Osteocyte (in vitro differentiated cells): ENCODE data around the gene OTOGL. TPM values are rescaled to one million over a fixed set of nuclear protein-coding genes. Genes with fewer than 3 reads are reported as not detected.

Experiments
- DNase-seq: peaks from one replicate; pipeline ENCODE4 v3.0.0; 2021; ENCODE audit warnings: mixed read lengths; ENCODE audit not compliant: unreplicated experiment; ENCODE audit errors: extremely low spot score
- H3K27ac Mint-ChIP-seq: one replicate; pipeline ENCODE4 v1.8.0; 2021; ENCODE audit warnings: mild to moderate bottlenecking, mixed read lengths; ENCODE audit not compliant: unreplicated experiment
- H3K27me3 Mint-ChIP-seq: one replicate; pipeline ENCODE4 v1.8.0; 2021; ENCODE audit warnings: mixed read lengths; ENCODE audit not compliant: unreplicated experiment
- H3K36me3 Mint-ChIP-seq: one replicate; pipeline ENCODE4 v1.8.0; 2021; ENCODE audit warnings: mixed read lengths; ENCODE audit not compliant: unreplicated experiment
- H3K4me1 Mint-ChIP-seq: one replicate; pipeline ENCODE4 v1.8.0; 2021; ENCODE audit warnings: mixed read lengths; ENCODE audit not compliant: unreplicated experiment
- H3K4me3 Mint-ChIP-seq: one replicate; pipeline ENCODE4 v1.8.0; 2021; ENCODE audit warnings: mild to moderate bottlenecking, moderate library complexity, mixed read lengths; ENCODE audit not compliant: unreplicated experiment
- H3K9me3 Mint-ChIP-seq: one replicate; pipeline ENCODE4 v1.8.0; 2021; ENCODE audit warnings: mixed read lengths; ENCODE audit not compliant: unreplicated experiment
- total RNA-seq: library from RNA; stranded (reverse); gene quantifications from 2 replicates; pipeline ENCODE4 v1.2.1, GENCODE V29; 2021
- TF ChIP-seq, protein P1 (sequence below): fragments of 200-600 bp; sonication (generic); IDR thresholded peaks from 2 replicates; pipeline ENCODE4 v1.5.0; 2021; ENCODE audit warnings: antibody characterized with exemption, mild to moderate bottlenecking, moderate library complexity

The OTOGL gene
- total RNA-seq, 1 donor from 2014 or later = 0.19 TPM

DNA sequence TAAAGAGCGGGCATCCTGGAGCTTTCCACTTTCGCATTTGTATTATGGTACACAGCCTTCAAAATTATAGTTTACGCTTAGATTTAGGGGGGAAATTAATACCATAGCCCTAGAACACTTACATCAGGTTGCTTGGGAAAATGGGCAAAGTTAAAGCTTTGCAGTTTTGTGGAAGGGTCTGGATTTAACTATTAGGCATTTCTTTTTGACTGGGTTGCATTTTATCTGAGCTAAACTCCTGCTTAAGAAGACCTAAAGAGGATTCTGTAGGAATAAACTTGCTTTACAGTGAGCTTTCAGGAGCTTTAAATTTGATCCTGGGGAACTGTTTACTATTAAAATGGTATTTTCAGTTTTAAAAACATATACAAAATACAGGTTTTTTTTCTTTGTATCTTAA, 301.9 kb downstream of the OTOGL start:
- no peak overlapping the region for H3K27ac Mint-ChIP-seq
- TF ChIP-seq, protein P1, sequence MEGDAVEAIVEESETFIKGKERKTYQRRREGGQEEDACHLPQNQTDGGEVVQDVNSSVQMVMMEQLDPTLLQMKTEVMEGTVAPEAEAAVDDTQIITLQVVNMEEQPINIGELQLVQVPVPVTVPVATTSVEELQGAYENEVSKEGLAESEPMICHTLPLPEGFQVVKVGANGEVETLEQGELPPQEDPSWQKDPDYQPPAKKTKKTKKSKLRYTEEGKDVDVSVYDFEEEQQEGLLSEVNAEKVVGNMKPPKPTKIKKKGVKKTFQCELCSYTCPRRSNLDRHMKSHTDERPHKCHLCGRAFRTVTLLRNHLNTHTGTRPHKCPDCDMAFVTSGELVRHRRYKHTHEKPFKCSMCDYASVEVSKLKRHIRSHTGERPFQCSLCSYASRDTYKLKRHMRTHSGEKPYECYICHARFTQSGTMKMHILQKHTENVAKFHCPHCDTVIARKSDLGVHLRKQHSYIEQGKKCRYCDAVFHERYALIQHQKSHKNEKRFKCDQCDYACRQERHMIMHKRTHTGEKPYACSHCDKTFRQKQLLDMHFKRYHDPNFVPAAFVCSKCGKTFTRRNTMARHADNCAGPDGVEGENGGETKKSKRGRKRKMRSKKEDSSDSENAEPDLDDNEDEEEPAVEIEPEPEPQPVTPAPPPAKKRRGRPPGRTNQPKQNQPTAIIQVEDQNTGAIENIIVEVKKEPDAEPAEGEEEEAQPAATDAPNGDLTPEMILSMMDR = no peak
- peaks cover 7% of the 10 kb centered on the region for H3K4me1 Mint-ChIP-seq

DNA sequence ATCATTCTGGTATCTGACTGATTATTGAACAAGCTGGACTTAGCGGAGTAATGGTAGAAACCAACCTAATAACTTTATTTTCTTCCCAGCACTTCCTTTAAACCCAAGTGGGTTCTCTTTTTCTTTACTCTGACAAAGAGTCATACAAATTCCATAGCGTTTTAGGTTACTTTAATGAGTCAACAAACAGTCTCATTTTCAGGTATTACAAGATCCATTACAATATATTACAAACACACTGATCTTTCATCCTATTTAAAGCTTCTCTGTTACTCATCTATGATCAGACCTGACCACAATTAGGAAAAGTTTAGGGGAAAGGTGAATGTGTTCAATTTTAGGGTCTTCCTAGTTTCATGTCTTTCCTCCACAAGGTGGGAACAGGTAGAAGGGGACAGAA, 305.3 kb downstream of the OTOGL start:
- DNase-seq = no peak
- Mint-ChIP-seq H3K4me3 (no peak overlapping the region), H3K4me1 (peaks cover 2% of the 10 kb centered on the region), H3K9me3 (peaks cover 5% of the 10 kb centered on the region), H3K27ac (no peak overlapping the region), H3K36me3 (no peaks in the 10 kb centered on the region), H3K27me3 (no peaks in the 10 kb centered on the region)
- TF ChIP-seq, protein P1 = no peak

More for the DNA sequence above, 301.9 kb downstream of the OTOGL start:
- no peaks in the 10 kb centered on the region for H3K27me3 Mint-ChIP-seq
- DNase-seq = no peak
- H3K36me3 Mint-ChIP-seq = no peaks in the 10 kb centered on the region
- no peak overlapping the region for H3K4me3 Mint-ChIP-seq
- peaks cover 8% of the 10 kb centered on the region for H3K9me3 Mint-ChIP-seq

DNA sequence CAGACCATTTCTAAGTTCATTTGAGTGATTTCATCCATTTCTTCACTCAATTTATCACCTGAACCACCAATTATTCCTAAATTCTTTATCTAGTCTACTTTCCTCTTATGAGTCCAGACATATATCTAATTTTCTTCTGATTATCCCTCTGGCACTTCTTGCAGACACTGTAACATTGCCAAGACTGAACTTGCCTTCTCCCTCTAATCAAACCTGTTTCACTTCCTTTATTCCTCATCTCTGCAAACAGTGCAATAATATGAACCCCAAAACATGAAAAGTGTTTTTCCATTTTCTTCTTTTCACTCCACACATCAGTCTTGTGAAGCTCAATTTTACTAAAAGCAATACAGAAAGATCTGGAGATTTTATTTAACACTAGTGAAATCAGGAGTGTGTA, 306.9 kb downstream of the OTOGL start:
- TF ChIP-seq, protein P1 = no peak
- H3K27me3 Mint-ChIP-seq = no peaks in the 10 kb centered on the region
- H3K36me3 Mint-ChIP-seq = no peaks in the 10 kb centered on the region
- DNase-seq = no peak
- no peak overlapping the region for H3K4me3 Mint-ChIP-seq
- H3K4me1 Mint-ChIP-seq = peaks cover 2% of the 10 kb centered on the region
- no peaks in the 10 kb centered on the region for H3K9me3 Mint-ChIP-seq
- no peak overlapping the region for H3K27ac Mint-ChIP-seq

DNA sequence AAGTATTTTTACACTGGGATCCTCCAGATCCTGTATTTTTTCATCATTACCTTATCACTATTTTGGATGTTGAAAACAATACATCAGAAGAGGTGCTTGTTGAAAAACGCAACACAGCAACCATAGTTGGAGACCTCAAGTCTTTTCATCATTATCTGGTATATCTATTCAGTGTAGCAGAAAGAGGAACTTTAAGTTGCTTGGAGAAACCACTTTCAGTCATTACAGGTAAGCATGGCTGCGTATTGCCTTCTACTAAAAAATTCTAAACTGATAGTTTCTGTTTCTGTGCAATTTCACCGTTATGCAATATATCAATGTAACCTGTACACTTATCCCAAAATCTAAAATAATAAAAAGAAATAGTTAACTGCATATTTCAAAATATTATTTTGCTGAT, 312.4 kb downstream of the OTOGL start:
- DNase-seq = no peak
- TF ChIP-seq, protein P1 = no peak
- Mint-ChIP-seq H3K27ac (no peak overlapping the region), H3K4me3 (no peak overlapping the region), H3K4me1 (peaks cover under 1% of the 10 kb centered on the region), H3K9me3 (no peaks in the 10 kb centered on the region), H3K36me3 (no peaks in the 10 kb centered on the region), H3K27me3 (no peaks in the 10 kb centered on the region)

DNA sequence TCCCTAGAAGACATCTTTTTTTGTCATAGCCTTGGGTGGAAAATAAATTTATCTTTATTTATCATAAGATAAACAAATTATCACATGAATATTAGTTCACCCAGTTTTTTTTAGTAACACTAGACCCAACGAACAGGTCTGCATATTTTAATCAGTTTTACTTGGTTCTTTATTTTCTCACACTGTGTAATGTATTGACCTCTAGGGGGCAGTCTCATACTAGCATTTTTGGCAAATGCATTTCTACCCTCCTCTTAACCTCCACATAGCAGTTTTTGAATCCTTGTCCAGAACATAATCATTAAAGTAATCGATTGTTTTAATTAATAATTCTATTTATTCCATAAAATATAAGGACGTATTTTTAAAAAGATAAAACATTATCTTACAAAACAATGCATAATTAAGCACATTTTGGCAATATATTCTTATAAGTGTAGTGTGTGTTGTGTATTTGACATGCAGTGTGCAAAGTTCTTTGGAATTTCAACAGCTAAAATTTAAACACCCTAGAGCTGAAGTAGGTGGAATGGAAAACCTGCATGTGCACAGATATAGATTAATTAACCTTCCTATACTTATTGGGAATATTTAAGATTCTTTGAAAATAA, 313.1 kb downstream of the OTOGL start:
- no peak for DNase-seq
- H3K9me3 Mint-ChIP-seq = no peaks in the 10 kb centered on the region

More for the DNA sequence above, 313.1 kb downstream of the OTOGL start:
- Mint-ChIP-seq H3K4me1 (peaks cover 6% of the 10 kb centered on the region), H3K4me3 (no peak overlapping the region), H3K36me3 (no peaks in the 10 kb centered on the region), H3K27me3 (no peaks in the 10 kb centered on the region), H3K27ac (no peak overlapping the region)
- TF ChIP-seq, protein P1 = peak; percentile 86
